ENCODE measurements around the gene PRDM16. TPM values are rescaled to one million over a fixed set of nuclear protein-coding genes. Genes with fewer than 3 reads are reported as not detected.

PRDM16 gene
- total and polyA plus RNA-seq, 2 of the 4 experiments (the other 2 are of a cell fraction): 0.02 TPM; not detected in 1

DNA sequence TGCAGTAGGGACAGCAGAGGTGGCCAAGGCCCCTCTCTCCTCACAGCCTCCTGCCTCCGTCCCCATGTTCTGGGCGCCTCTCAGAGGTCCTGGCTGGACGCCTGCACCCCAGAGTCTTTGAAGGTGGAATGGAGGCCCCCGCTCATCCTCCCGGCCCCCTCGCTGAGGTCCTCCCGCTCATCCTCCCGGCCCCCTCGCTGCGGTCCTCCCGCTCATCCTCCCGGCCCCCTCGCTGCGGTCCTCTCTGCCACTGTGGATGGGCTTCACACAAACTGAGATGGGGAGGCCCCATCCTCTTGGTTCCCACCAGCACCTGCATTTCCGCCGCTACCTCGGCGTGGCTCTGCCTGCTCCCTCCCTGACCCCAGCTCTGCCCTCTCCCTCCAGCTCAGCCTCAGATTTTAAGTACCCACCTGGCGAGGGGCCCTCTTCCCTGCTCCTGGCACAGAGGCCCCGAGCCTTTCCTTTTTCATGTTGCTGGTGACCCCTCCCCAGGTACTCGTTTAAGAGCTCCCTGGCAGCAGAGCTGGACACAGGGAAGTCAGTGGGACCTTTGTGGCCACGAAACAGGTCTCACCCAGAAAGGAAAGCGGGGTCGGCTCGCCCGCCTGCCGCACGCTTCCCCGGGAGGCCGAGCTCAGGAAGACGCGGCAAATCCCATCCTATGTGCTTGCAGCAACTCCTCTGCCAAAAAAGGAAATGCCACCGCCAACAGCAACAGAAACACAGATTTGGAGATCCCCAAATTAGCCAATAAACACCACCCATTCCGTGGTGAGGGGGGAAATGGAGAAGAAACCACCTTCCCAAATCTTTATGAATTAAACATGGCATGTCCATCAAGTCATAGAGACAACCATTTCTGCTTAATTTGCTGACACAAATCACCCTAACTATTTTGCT lies 143.7 kb downstream of the PRDM16 start:
- Histone ChIP-seq H4K20me1 (ENCODE audit: insufficient read depth, low read length) (no peaks in the 10 kb centered on the region), H3K79me1 (ENCODE audit: low read depth in 1 of 2, low read length in 2 of 2) (no peaks in the 10 kb centered on the region), H3K23ac (ENCODE audit: low read depth, low read length) (no peak overlapping the region), H3K14ac (replicated peaks; ENCODE audit: low read depth, low read length) (no peak overlapping the region), H2AK9ac (replicated peaks; ENCODE audit: low read depth, low read length, poor library complexity) (no peak overlapping the region), H2BK15ac (ENCODE audit: low read depth, low read length) (no peak overlapping the region), H3K9me1 (ENCODE audit: insufficient read depth, low read length) (no peaks in the 10 kb centered on the region), H3K4me3 (ENCODE audit: insufficient read depth, low read depth, low read length) (no peak overlapping the region), H2BK120ac (ENCODE audit: low read depth, low read length) (no peak overlapping the region), H2AFZ (replicated peaks; ENCODE audit: low read length, poor library complexity) (no peak overlapping the region), H3K4me1 (ENCODE audit: control insufficient read depth, insufficient read depth, low read length) (no peaks in the 10 kb centered on the region), H3K4ac (ENCODE audit: low read depth, low read length) (no peak overlapping the region), H2AK5ac (ENCODE audit: low read depth, low read length) (no peak overlapping the region), H4K5ac (ENCODE audit: low read depth, low read length) (no peak overlapping the region), H3K18ac (ENCODE audit: low read depth, low read length) (no peak overlapping the region), H3K9me3 (ENCODE audit: control insufficient read depth, insufficient read depth, low read length) (peaks cover 10% of the 10 kb centered on the region), H3K56ac (ENCODE audit: extremely low read depth, insufficient read depth, low read length) (no peak overlapping the region), H3K9ac (ENCODE audit: low read depth, low read length) (no peak overlapping the region), H2BK5ac (ENCODE audit: low read depth, low read length, poor library complexity, severe bottlenecking) (no peak overlapping the region), H2BK20ac (ENCODE audit: low read depth, low read length) (no peak overlapping the region), H3K4me2 (ENCODE audit: low read depth, low read length) (no peak overlapping the region), H4K91ac (ENCODE audit: insufficient read depth, low read depth, low read length) (no peak overlapping the region), H3K27me3 (ENCODE audit: control insufficient read depth, insufficient read depth, low read length) (no peaks in the 10 kb centered on the region), H4K8ac (ENCODE audit: low read depth in 2 of 2, low read length in 2 of 2) (no peak overlapping the region), H3K36me3 (ENCODE audit: control insufficient read depth, insufficient read depth, low read length) (no peaks in the 10 kb centered on the region), H3K27ac (ENCODE audit: insufficient read depth, low read length) (no peak overlapping the region)
- 88% methylated on average over 13 of the region's 34 CpGs; no CpG with 5 or more reads in 1 of the 2 experiments for WGBS, 2 experiments (ENCODE audit: extremely low coverage in 2 of 2, insufficient read length in 1 of 2)
- ChIA-PET CTCF (no interaction called here), POLR2A (ENCODE audit: unreplicated experiment) (no interaction called here)
- ATAC-seq (ENCODE audit: low read depth) (no peak), DNase-seq (no peak)
- BruUV-seq (replicated peaks): no TSS peak
- intact Hi-C loops (cut with micrococcal nuclease): no loop called here
- in situ Hi-C loops (cut with MboI; ENCODE audit: low sequenced_read_pairs): no loop called here
- TF ChIP-seq MAZ (IDR thresholded peaks at IDR 0.05; ENCODE audit: borderline replicate concordance, low read depth, low read length): no peak
- no peak for TF ChIP-seq MXI1 (IDR thresholded peaks at IDR 0.05; ENCODE audit: borderline replicate concordance, low read depth, low read length)
- TF ChIP-seq SMC3 (IDR thresholded peaks at IDR 0.05; ENCODE audit: low read depth, low read length): no peak
- TF ChIP-seq, protein P1, sequence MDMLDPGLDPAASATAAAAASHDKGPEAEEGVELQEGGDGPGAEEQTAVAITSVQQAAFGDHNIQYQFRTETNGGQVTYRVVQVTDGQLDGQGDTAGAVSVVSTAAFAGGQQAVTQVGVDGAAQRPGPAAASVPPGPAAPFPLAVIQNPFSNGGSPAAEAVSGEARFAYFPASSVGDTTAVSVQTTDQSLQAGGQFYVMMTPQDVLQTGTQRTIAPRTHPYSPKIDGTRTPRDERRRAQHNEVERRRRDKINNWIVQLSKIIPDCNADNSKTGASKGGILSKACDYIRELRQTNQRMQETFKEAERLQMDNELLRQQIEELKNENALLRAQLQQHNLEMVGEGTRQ (IDR thresholded peaks at IDR 0.05; ENCODE audit: low read depth, low read length): no peak
- TF ChIP-seq BHLHE40 (IDR thresholded peaks at IDR 0.05; ENCODE audit: low read depth, low read length): no peak
- TF ChIP-seq CHD1 (IDR thresholded peaks at IDR 0.05; ENCODE audit: low read depth, low read length): no peak
- no peak for TF ChIP-seq ELK1 (IDR thresholded peaks at IDR 0.05; ENCODE audit: borderline replicate concordance, low read depth, low read length)
- TF ChIP-seq RCOR1 (IDR thresholded peaks at IDR 0.05; ENCODE audit: insufficient replicate concordance, low read length): no peak
- TF ChIP-seq RAD21 (IDR thresholded peaks at IDR 0.05; ENCODE audit: low read length): no peak
- no peak for TF ChIP-seq FOS (IDR thresholded peaks at IDR 0.05; ENCODE audit: low read depth, low read length)
- no peak for TF ChIP-seq CEBPB (IDR thresholded peaks at IDR 0.05; ENCODE audit: low read depth, low read length)
- no peak for TF ChIP-seq RFX5 (IDR thresholded peaks at IDR 0.05; ENCODE audit: low read depth, low read length)
- dilution Hi-C loops (cut with HindIII; ENCODE audit: low sequenced_read_pairs, unreplicated experiment): no loop called here
